HG03135 (cell line): Measurements from ENCODE around the gene OR4E2.
"Not testable (repeated sequence)": the region's sequence is repeated elsewhere in the genome, so short reads cannot be mapped to it uniquely, and the experiment has no call there.

ENCODE experiments used
- ATAC-seq: cut with Tn5 transposase; IDR thresholded peaks from one replicate; pipeline ENCODE4 v1.9.1; 2021; ENCODE audit warnings: mild to moderate bottlenecking, moderate library complexity; ENCODE audit not compliant: unreplicated experiment

OR4E2 gene

GRCh38 chr14:21694425-21694824, 40.8 kb downstream of the OR4E2 start:
- no peak for ATAC-seq

GRCh38 chr14:21697662-21698061, 44.0 kb downstream of the OR4E2 start:
- ATAC-seq: not testable (repeated sequence)

DNA sequence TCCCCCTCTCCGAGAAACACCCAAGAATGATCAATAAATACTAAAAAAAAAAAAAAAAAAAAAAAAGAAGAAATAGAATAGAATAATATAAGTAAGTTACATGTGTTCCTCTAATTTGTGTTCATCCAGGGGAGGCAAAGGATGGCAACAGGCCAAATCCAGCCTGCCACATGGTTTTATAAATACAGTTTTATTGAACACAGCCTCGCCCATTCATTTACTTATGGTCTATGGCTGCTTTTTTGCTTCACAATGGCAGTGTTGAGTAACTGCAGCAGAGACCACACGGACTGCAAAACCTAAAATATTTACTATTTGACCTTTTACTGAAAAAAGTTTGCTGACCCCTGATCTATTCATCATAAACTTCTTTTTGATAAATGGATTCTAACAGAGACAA, 44.9 kb downstream of the OR4E2 start:
- not testable (repeated sequence) for ATAC-seq

GRCh38 chr14:21699551-21699950, 45.9 kb downstream of the OR4E2 start:
- ATAC-seq: no peak

DNA sequence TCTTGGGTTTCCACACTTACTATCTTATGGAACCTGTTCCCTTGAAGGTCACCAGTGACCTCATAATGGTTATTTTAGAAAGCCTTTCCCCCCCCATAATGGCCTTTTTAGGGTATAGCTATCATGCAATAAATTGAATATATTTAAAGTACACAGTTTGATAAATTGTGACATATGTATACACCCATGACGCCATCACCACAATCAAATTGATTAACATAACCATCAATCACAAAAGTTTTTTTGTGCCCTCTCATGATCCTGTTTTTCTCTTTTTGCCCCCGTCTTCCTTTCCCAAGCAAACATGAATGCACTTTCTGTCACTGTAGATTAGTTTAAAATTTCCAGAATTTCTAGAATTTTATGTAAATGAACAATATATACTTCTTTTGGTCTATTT, 48.7 kb downstream of the OR4E2 start:
- no peak for ATAC-seq

DNA sequence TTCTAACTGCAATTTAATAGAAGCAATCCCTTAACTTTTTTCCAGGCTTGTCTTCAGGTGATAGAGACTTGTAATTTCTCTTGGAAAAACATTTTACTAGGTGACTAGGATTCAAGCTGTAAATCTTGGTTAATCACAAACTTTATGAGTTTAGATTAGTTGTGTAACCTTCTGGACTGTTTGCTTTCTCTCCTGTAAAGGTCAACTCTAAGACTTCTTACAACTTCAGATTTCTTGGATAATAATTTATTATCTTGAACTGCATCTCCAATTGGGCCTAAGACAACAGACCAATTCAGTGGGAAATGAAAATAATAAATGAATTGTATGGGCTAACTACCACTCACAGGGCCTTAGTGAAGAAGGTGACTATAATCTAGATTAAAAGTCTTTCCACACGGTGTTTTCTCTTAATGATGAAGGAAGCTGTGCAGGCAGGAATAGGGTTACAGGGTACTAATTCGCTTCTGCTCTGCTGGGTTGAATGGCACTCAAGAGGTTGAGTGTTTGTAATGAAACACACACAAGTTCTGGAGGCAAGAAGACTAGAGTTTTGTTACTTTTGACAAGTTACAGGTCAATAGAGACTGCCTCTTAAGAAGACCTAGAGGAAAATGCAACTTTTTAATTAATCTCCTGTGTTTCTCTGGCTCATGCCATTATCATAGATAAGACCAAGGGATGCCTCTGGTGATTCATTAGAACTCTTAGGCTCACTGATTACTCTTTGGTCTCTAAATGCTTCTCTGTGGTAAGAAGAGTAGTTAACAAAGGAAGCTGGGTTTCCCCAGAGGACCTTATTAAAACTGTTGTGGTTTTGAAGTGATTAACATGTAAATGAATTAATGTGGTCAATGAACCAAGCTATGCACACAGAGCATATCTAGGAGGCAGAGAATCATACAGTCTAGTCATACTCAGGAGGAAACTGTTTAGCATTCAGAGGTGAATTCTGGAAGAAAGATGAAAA, 50.0 kb downstream of the OR4E2 start:
- no peak for ATAC-seq

GRCh38 chr14:21704338-21704737, 50.7 kb downstream of the OR4E2 start:
- no peak for ATAC-seq

GRCh38 chr14:21711360-21711961, 57.8 kb downstream of the OR4E2 start:
- ATAC-seq: no peak

- no peak for ATAC-seq
Measured at GRCh38 chr14:21712036-21712435, 58.4 kb downstream of the OR4E2 start.

- ATAC-seq: no peak
Measured at GRCh38 chr14:21714318-21714929, 60.8 kb downstream of the OR4E2 start.
